HFF-Myc (cell line): ENCODE results near the gene CSNK1E.

Experiments used
- DNase-seq: peaks from one replicate; pipeline ENCODE4 v3.0.0-alpha.2; 2011; ENCODE audit warnings: low read depth; ENCODE audit errors: extremely low read depth
- H3K4me3 ChIP-seq: replicated peaks from 2 replicates; pipeline ENCODE4 v1.5.1; 2011; ENCODE audit warnings: low read depth, mild to moderate bottlenecking, control low read depth, low read length
- CTCF ChIP-seq: IDR thresholded peaks from 2 replicates; pipeline ENCODE4 v1.5.1; 2012; ENCODE audit warnings: mild to moderate bottlenecking, low read depth, low read length, control low read depth; ENCODE audit errors: missing control alignments

Gene CSNK1E

GRCh38 chr22:38267086-38267485 lies 50.1 kb downstream of the CSNK1E start:
- TF ChIP-seq CTCF = no peak
- DNase-seq = no peak

GRCh38 chr22:38266120-38266519 lies 51.1 kb downstream of the CSNK1E start:
- no peak overlapping the region for H3K4me3 ChIP-seq
- TF ChIP-seq CTCF = no peak
- DNase-seq = no peak

More at GRCh38 chr22:38267086-38267485, 50.1 kb downstream of the CSNK1E start:
- H3K4me3 ChIP-seq = no peak overlapping the region

GRCh38 chr22:38264322-38264843 lies 52.9 kb downstream of the CSNK1E start:
- H3K4me3 ChIP-seq = no peak overlapping the region
- DNase-seq = no peak
- TF ChIP-seq CTCF = no peak

GRCh38 chr22:38262051-38262795 lies 55.0 kb downstream of the CSNK1E start:
- TF ChIP-seq CTCF = peak; percentile 67
- H3K4me3 ChIP-seq = no peak overlapping the region
- no peak for DNase-seq

GRCh38 chr22:38260761-38261681 lies 56.2 kb downstream of the CSNK1E start:
- DNase-seq = no peak
- no peak overlapping the region for H3K4me3 ChIP-seq
- TF ChIP-seq CTCF = no peak

GRCh38 chr22:38259370-38259769 lies 57.9 kb downstream of the CSNK1E start:
- H3K4me3 ChIP-seq = no peak overlapping the region
- DNase-seq = no peak
- TF ChIP-seq CTCF = no peak
